Hepatocyte (in vitro differentiated cells): ENCODE data around the gene SLC7A8.

Source experiments
- EZH2 ChIP-seq: fragments of 200-600 bp; sonication (generic); IDR thresholded peaks from 2 replicates; pipeline ENCODE4 v1.6.1; 2016; ENCODE audit warnings: antibody characterized with exemption, mild to moderate bottlenecking, borderline replicate concordance
- TF ChIP-seq, protein P1 (sequence below): fragments of 200-600 bp; sonication (generic); IDR thresholded peaks from 2 replicates; pipeline ENCODE4 v1.5.1; 2016; ENCODE audit warnings: antibody characterized with exemption, mild to moderate bottlenecking; ENCODE audit not compliant: poor library complexity

DNA sequence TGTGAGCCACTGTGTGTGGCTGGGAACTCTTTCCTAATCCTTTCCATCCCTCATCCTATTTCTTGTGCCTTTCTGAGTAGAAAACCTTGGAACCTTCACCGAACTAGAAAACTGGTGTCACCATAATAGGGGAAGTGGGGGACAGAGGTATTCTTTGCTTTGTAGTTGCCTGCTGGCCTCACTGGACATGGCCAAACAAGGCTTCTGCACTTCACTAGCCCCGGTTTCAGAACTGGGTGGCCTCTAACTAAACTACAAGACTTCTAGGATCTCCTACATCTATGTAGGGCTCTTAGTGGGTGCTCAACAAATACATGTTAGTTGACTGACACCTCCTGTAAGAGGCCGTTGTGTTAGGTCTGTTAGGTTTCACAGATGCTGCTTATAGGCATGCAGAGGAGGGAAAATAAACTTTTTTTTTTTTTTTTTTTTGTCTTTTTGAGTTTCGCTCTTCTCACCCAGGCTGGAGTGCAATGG, 78.1 kb downstream of the SLC7A8 start:
- TF ChIP-seq, protein P1, sequence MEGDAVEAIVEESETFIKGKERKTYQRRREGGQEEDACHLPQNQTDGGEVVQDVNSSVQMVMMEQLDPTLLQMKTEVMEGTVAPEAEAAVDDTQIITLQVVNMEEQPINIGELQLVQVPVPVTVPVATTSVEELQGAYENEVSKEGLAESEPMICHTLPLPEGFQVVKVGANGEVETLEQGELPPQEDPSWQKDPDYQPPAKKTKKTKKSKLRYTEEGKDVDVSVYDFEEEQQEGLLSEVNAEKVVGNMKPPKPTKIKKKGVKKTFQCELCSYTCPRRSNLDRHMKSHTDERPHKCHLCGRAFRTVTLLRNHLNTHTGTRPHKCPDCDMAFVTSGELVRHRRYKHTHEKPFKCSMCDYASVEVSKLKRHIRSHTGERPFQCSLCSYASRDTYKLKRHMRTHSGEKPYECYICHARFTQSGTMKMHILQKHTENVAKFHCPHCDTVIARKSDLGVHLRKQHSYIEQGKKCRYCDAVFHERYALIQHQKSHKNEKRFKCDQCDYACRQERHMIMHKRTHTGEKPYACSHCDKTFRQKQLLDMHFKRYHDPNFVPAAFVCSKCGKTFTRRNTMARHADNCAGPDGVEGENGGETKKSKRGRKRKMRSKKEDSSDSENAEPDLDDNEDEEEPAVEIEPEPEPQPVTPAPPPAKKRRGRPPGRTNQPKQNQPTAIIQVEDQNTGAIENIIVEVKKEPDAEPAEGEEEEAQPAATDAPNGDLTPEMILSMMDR, result no peak
- TF ChIP-seq EZH2, result no peak
